Activated effector memory CD4-positive, alpha-beta T cell treated with Interleukin-2 at 50 U/mL for 16 hours (primary cell): ENCODE measurements around the gene NUDT21.
"Not testable (repeated sequence)": the region's sequence is repeated elsewhere in the genome, so short reads cannot be mapped to it uniquely, and the experiment has no call there.

Experiments
- DNase-seq: peaks from one replicate; pipeline ENCODE4 v3.0.0-alpha.2; 2020

Gene NUDT21

DNA sequence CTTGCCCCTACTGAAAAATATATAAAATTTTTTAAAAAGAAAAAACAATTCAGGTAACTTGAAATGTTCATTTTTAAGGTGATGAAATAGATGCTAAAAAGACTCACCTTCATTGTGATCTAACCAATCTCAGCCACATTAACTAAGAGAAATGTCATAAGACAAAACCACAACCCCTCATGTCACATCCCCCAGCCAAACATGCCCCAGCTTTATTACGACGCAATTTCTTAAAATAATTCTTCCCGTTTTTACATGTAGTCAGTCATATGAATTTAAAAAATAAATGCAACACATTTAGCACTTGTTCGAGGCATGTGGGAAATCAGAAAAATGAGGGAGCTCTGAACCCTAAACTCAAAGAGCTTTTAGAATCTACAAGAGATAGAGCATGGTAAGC, 35.3 kb downstream of the NUDT21 start:
- DNase-seq, result no peak

DNA sequence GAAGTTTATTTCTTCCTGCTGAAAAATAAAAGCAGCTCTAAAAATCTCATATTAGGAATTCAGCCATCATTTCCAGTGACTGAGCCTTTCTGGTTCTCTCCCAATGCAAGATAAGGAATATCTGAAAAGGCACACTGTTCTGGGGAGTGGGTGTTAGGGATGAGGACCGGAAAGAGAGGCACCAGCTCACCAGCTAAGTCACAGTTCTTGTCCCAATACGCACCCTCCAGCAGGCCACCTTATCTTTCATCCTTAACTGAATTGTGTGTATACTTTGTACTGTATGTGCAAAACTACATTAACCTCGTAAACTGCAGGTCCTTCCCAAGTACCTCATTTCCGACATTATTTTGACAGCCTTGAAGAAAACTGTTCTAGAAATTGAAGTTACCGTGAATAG, 36.8 kb downstream of the NUDT21 start:
- no peak for DNase-seq

DNA sequence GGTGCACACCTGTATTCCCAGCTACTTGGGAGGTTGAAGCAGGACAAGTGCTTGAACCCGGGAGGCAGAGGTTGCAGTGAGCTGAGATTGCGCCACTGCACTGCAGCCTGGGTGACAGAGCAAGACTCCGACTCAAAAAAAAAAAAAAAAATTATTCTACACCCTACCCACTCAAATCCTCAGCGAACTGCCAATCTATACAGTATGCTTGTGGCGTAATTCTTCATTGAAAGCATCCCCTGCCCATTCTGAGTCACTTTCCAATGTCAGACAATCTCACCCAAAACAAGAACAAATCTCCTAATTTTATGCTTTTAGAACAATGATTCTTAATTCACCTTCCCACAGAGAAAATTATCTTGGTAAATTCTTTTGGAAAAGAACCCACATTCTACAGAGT, 37.8 kb downstream of the NUDT21 start:
- DNase-seq, result no peak

DNA sequence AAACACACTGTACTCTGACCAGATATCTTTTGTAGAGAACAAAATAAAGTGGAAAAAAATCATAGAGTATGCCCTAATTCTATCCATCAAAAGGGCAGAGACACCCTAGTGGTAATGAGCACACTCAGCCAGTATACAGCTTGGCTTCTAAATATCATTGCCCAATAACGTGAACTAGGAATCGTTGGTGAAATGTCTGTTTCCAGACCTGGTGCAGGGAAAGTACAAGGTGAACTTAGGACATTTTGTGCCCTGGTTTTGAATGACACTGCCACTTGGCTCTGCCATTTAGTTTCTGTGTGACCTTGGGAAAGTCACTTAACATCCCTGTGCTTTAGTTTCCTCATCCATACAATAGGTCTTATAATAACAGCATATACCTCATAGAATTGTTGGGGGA, 39.5 kb downstream of the NUDT21 start:
- DNase-seq, result no peak

DNA sequence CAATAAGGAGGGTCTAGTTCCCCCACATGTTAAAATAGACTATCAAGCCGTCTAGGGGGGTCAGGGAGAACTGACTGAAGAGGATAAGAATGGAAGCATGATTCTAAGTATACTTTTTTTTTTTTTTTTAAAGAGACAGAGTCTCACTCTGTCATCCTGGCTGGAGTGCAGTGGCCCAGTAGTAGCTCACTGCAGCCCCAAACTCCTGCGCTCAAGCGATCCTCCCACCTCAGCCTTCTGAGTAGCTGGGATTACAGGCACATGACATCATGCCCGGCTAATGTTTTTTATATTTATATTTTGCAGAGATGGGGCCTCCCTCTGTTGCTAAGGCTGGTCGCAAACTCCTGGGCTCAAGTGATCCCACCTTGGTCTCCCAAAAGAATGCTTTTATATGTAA, 40.0 kb downstream of the NUDT21 start:
- no peak for DNase-seq

DNA sequence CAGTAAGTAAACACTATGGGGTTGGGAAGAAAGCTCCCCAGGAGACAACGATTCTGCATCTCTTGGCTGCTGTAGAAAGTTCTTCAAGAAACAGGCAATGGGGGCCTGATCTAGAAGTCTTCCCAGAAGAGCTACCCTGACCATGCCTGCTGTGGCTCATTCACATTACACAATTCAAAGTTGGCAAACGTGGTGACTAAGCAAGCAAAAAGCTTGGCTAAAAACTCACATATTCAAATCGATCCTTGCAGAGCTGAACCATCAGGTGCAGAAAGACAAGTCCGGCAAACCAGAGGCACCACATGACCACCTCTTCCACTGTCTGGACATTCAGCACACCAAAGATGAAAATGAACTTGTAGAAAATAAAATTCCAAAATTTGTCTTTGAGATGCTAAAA, 41.9 kb downstream of the NUDT21 start:
- DNase-seq, result no peak

DNA sequence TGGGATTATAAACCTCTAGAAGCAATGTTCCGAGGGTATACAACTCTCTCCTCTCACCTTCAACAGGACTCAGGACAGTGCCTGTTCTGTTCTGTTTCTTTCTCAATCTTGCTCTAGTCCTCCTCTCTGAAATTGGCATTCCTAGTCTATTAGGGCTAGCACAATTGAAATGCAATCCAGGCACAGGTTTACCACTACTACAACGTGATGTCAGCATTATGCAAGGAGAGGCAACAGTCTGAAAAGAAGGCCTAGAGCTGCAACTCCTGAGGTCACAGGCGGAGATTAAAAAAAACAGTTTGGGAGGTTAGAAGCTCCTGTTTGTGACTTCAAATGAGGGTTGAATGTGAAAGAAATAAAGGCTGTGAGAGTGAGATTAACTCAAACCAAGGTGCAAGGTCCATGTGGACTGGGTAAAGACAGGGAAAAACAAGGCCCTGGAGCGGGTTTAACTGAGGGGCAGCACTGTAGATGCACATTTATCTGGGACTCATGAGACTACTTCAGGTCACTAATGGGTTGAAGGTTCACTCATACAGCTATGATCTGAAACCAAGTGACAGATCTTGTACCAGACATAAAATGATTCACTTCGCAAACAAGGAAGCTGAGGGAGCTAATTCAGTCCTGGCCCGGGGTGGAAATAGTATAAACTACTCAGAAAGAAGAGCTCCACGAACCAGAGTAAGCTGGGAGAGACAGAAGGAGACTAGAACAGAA, 42.6 kb downstream of the NUDT21 start:
- no peak for DNase-seq

DNA sequence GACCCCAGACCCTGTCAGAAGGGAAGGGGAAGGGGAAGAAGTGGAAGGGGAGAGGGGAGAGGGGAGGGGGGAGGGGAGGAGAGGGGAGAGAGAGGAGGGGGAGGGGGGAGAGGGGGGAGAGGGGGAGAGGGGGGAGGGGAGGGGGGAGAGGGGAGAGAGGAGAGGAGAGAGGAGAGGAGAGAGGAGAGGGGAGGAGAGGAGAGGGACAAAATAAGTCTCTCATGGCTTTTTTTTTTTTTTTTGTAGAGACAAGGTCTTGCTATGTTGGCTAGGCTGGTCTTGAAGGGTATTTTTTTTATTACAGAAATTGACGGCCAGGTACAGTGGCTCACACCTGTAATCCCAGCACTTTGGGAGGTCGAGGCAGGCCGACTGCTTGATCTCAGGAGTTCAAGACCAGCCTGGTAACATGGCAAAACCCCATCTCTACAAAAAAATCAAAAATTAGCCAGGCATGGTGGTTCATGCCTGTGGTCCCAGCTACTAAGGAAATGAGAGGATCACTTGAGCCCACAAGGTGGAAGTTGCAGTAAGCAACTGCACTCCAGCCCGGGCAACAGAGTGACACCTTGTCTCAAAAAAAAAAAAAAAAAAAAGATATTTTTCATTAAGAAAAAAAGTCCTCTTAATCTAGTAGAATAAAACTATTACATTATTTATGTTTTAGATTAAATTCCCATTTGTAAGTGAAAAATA, 45.0 kb downstream of the NUDT21 start:
- no peak for DNase-seq

DNA sequence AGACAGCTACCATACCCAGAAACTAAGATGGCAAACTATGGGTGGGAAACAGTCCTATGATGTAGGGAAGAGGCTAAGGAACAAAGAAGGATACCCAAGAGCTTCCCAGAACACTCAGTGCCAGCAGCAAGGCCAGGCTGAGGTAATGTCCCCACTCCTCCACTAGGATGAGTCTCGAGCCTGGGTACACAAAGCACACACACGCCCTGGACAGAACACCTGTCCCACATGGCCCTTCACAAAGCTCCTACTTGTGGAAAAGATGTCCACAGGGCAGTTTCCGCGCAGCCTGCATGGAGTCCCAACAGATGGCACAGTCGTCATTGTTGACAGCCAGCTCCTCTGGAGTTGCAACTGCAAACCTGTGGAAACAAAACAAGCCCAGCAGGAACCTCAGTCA, 49.6 kb downstream of the NUDT21 start:
- DNase-seq, result no peak

DNA sequence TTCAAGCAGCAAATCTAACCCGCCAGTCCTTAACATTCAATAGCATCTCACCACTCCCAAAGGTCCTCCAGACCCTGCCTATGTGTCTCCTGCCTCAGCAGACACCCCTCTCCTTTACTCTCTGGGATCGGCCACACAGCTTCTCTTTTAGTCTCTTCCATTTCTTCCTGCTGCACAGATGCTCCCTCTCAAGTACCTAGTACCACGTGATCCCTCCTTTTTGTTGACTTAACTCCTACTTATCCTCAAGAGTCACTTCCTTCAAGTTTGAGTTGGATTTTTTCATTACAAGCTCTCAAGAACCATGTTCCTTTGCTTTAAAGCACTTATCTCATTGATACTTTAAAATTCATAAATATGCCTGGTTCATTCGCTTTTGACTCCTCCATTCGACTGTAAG, 50.7 kb downstream of the NUDT21 start:
- no peak for DNase-seq

DNA sequence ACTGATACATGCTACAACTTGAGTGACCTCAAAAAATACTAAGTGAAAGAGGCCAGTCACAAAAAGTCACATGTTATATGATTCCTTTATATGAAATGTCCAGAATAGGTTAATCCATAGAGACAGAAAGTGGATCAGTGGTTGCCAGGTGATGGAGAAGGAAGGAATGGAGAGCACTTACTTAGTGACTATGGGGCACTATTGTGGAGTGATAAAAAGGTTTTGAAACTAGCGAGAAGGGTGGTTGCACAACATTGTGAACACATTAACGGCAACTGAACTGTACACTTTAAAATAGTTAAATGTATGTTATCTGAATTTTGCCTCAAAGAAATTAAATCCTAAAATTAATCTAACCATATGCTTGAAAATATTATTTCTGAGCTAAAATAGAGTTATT, 51.6 kb downstream of the NUDT21 start:
- no peak for DNase-seq

DNA sequence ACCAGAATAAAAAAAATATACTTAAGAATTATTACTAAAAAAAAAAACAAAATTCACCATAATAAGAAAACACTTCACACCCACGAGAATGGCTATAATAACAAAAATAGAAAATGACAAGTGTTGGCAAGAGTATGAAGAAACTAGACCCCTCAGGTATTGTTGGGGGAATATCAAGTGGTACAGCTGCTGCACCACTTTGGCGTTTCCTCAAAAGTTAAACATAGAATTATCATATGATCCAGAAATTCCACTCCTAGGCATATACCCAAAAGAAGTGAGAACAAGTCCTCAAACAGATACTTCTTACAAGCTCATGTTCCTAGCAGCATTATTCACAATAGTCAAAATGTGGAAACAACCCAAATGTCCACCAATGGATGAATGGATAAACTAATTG, 52.1 kb downstream of the NUDT21 start:
- DNase-seq, result no peak

DNA sequence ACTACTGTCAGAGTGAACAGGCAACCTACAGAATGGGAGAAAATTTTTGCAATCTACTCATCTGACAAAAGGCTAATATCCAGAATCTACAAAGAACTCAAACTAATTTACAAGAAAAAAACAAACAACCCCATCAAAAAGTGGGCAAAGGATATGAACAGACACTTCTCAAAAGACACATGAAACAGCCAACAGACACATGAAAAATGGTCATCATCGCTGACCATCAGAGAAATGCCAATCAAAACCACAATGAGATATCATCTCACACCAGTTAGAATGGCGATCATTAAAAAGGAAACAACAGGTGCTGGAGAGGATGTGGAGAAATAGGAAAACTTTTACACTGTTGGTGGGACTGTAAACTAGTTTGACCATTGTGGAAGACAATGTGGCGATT, 54.4 kb downstream of the NUDT21 start:
- DNase-seq, result not testable (repeated sequence)

DNA sequence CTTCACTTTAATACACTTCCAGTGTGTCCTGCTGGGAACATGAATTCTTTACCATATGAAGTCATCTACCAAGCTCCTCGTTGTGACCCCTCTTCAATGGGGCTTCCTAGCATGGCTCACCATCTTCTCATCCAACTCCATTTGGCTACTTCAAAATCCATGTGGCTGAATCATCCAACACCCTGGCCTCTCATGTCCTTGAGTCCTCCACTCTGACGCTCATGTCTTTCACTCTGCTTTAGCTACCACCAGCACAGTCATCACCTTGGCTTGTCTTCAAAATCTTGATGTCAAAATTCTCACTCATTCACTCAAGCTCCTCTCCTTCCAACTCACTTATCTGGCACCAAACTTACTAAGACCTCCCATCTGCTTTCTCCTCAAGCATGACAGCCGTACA, 61.6 kb downstream of the NUDT21 start:
- no peak for DNase-seq

DNA sequence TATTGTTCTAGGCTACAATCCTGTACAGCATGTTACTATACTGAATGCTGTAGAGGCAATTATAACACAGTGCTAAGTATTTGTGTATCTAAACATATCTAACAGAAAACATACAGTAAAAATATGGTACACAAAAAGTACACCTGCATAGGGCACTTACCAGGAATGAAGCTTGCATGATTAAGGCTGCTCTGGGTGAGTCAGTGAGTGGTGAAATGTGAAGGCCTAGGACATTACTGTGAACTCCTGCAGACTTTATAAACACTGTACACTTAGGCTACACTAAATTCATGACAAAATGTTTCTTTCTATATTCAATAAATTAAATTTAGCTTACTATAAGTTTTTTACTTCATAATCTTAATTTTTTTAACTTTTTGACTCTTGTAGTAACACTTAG, 62.9 kb downstream of the NUDT21 start:
- DNase-seq, result no peak

DNA sequence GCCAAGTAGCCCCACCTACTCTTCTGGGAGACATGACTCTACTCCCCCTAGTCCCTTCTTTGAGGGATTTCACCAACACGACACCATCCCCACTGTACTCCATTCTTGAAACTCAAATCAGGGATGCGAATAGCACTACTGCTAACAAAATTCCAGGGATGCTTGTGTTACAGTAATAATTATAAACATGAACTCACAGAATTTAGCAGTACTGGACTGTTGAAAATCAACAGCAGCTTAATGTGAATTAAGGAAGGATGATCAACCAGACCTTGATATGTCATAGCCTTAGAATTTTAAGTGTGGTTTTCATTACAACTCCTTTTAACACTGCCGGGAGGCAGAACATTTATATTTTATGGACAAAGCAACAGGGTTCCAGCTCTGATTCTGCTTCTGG, 63.7 kb downstream of the NUDT21 start:
- no peak for DNase-seq

DNA sequence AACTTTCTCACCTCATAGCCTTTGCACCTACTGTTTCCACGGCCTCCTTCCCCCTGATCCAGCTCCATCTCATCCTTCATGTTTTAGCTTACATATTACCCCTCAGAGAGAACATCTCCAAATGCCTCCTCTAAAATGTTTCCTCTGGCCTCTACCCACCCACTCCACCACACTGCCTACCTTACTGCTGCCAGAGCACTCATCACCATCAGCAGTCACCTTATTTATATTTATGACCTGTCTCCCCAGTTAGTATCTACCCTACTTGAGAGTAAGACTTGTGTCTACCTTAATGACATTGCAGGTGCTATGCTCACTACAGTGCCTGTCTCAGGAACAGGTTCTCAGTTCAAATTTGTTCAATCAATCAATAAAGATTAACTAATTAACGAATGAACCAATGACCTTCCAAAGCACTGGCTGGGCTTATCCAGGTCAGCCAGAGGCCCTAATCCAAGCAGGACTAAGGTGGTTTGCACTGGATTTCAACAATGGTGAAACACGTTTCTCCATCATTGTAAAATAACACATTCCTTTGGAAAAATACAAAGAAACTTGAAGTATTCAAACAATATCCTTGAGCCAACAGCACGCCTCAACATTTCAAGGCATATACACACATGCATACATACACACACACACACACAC, 66.9 kb downstream of the NUDT21 start:
- no peak for DNase-seq

DNA sequence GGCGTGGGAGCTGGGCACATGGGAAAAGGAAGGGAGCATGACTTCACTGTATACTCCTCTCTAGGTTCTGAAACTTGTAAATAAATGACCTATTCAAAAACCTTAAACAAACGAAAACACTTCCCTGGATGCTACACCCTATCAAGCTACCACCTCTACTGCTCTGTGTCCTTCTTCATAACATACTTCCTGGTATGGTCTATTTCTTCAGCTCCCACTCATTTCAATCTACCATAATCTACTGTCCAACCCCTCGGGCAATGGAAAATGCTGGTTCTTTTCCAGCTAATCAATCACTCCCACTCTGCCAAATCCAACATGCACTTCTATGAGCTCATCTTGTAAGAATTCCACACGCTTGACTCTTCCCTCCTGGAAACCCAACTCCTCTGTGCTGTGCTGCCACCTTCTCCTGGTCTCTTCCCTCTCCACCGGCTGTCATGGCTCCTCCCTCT, 68.2 kb downstream of the NUDT21 start:
- no peak for DNase-seq

DNA sequence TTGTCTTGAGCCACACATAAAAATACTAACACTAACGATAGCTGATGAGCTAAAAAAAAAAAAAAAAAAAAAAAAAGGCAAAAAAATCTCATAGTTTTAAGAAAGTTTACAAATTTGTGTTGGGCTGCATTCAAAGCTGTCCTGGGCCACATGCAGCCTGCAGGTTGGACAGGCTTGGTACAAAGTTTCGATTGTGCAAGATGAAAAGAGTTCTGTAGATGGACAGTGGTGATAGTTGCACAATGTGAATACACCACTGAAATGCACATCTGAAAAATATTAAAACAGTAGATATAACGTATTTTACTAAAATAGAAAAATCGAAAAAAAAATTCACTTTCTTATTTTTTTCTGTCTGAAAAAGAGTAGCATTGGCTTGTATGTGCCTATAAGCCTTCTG, 68.7 kb downstream of the NUDT21 start:
- no peak for DNase-seq

DNA sequence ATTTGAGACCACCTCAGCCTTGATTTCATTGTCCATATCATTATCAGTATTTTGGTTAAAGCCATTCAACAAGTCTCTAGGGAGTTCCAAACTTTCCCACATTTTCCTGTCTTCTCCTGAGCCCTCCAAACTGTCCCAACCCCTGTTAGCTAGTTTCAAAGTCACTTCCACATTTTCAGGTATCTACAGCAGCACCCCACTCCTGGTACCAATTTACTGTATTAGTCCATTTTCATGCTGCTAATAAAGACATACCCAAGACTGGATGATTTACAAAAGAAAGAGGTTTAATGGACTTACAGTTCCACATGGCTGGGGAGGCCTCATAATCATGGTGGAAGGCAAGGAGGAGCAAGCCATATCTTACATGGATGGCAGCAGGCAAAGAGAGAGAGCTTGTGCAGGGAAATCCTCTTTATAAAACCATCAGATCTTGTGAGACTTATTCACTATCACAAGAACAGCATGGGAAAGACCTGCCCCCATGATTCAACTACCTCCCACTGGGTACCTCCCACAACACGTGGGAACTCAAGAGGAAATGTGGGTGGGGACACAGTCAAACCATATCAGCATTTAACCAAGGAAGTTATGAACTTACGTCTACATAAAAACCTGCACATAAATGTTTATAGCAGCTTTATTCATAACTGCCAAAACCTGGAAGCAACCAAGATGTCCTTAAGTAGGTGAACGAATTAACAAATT, 70.2 kb downstream of the NUDT21 start:
- DNase-seq, result not testable (repeated sequence)
